Cardiac muscle cell (in vitro differentiated cells and primary cell): ENCODE data around the gene RNF168. TPM values are rescaled to one million over a fixed set of nuclear protein-coding genes. Genes with fewer than 3 reads are reported as not detected.
A peak's percentile ranks its signal among the peaks of the same experiment; 100 is the strongest.
"Not testable (repeated sequence)": the region's sequence is repeated elsewhere in the genome, so short reads cannot be mapped to it uniquely, and the experiment has no call there.

Experiments
- DNase-seq, 2 donors: peaks; one replicate each; pipeline versions ENCODE4 v3.0.0 to v3.0.0-alpha.2; 2010 to 2017; ENCODE audit warnings: low read depth in 1 of 2, low spot score in 1 of 2
- H3K27ac ChIP-seq: fragments of 200-600 bp; sonication (generic); 2 replicates; pipeline ENCODE4 v1.5.1; 2016
- H3K27me3 ChIP-seq: fragments of 200-600 bp; sonication (generic); 2 replicates; pipeline ENCODE4 v1.6.0; 2016; ENCODE audit warnings: control low read depth
- H3K36me3 ChIP-seq: fragments of 200-600 bp; sonication (generic); 2 replicates; pipeline ENCODE4 v1.5.1; 2016; ENCODE audit warnings: control low read depth
- H3K4me1 ChIP-seq: fragments of 200-600 bp; sonication (generic); 2 replicates; pipeline ENCODE4 v1.8.1; 2017; ENCODE audit warnings: low read depth, mild to moderate bottlenecking, mixed run types
- H3K4me3 ChIP-seq: fragments of 200-600 bp; sonication (generic); 2 replicates; pipeline ENCODE4 v1.5.1; 2016; ENCODE audit warnings: mild to moderate bottlenecking
- H3K9me3 ChIP-seq: fragments of 200-600 bp; sonication (generic); 2 replicates; pipeline ENCODE4 v1.5.1; 2017; ENCODE audit warnings: low read depth, mild to moderate bottlenecking, control low read depth
- CTCF ChIP-seq: IDR thresholded peaks from 2 replicates; pipeline ENCODE4 v1.5.1; 2012; ENCODE audit warnings: low read depth, mild to moderate bottlenecking, low read length
- polyA plus RNA-seq: library from polyadenylated mRNA; unstranded; fragments of >200 nt; fragmentation: Nextera tagmentation; extraction: Ambion mirVana; gene quantifications from 2 replicates; pipeline ENCODE4 v1.2.1, GENCODE V29; 2016
- total RNA-seq: library from RNA; depleted of rRNA; stranded (reverse); fragments of >200 nt; gene quantifications from 2 replicates; pipeline ENCODE4 v1.2.3, GENCODE V29; 2016

RNF168 gene
- total and polyA plus RNA-seq, 2 experiments from 2014 or later, result 9.9 to 19.0 TPM

DNA sequence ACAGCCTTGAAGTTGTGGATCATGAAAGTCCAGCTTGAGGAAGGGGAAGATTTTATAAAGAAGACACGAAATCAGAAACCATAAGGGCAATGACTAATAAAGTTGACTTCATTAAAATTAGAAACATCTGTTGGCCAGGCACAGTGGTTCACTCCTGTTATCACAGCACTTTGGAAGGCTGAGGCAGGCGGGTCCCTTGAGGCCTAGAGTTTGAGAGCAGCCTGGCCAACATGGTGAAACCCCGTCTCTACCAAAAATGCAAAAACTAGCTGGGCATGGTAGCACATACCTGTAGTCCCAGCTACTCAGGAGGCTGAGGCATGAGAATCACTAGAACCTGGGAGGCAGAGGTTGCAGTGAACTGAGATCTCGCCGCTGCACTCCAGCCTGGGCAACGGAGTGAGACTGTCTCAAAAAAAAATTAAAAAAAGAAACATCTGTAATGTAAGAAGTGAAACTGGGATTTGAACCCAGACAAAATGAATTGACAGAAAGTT lies 63.5 kb downstream of the RNF168 start:
- no peaks in the 10 kb centered on the region for H3K36me3 ChIP-seq
- TF ChIP-seq CTCF, result no peak
- H3K4me1 ChIP-seq, result no peaks in the 10 kb centered on the region
- H3K9me3 ChIP-seq, result no peaks in the 10 kb centered on the region
- no peak overlapping the region for H3K4me3 ChIP-seq
- no peak overlapping the region for H3K27ac ChIP-seq
- peak in 1 of 2 donors; percentile 77 for DNase-seq
- H3K27me3 ChIP-seq, result no peaks in the 10 kb centered on the region

DNA sequence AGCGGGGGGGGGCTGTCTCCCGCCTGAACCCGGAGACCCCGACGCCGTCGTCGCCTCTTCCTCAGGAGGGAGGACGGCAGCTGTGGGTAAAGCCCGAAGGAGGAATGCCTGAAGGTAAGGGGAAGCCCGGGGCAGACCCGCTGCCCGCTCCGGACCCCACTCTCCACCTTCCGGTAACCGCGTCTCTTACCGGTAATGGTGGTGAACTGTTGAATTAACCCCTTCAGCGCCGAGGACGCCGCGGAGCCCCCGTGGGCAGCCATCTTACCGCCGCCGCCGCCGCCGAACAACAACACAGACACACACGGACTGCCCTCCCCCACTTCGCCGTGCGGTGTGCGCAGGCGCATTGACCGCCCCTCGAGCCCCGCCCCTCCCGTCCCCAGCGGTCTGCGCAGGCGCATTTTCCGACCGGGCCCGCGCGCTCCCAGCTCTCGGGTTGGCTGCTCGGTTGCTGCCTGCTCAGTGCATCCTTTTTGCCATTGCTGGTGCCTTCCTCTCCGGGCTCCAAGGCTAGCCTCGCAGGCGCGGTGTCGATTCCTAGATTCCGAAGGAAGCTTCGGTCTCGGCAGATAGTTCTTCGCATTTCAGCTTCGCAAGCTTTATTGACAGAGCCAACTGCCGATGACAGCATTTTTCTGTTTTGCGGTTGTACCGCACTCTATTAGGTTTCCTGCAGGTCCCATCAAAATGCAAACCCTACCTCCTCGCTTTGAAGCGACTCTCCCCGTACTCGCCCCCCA lies 71.3 kb downstream of the RNF168 start, which contains the start of gene UBXN7:
TSS of gene UBXN7 (minus strand) at position 291 of the 743 bp plus-strand sequence. CDS start at position 263, 28 bp downstream.
- H3K27ac ChIP-seq, result peak within 1 kb of the TSS; percentile 95
- no peaks in the 10 kb centered on the region for H3K27me3 ChIP-seq
- TF ChIP-seq CTCF, result no peak
- peaks cover 5% of the 10 kb centered on the region for H3K4me1 ChIP-seq
- no peaks in the 10 kb centered on the region for H3K9me3 ChIP-seq
- peak; percentile 96 to 97 for DNase-seq
- H3K4me3 ChIP-seq, result peak within 1 kb of the TSS; percentile 92
- no peaks in the 10 kb centered on the region for H3K36me3 ChIP-seq

DNA sequence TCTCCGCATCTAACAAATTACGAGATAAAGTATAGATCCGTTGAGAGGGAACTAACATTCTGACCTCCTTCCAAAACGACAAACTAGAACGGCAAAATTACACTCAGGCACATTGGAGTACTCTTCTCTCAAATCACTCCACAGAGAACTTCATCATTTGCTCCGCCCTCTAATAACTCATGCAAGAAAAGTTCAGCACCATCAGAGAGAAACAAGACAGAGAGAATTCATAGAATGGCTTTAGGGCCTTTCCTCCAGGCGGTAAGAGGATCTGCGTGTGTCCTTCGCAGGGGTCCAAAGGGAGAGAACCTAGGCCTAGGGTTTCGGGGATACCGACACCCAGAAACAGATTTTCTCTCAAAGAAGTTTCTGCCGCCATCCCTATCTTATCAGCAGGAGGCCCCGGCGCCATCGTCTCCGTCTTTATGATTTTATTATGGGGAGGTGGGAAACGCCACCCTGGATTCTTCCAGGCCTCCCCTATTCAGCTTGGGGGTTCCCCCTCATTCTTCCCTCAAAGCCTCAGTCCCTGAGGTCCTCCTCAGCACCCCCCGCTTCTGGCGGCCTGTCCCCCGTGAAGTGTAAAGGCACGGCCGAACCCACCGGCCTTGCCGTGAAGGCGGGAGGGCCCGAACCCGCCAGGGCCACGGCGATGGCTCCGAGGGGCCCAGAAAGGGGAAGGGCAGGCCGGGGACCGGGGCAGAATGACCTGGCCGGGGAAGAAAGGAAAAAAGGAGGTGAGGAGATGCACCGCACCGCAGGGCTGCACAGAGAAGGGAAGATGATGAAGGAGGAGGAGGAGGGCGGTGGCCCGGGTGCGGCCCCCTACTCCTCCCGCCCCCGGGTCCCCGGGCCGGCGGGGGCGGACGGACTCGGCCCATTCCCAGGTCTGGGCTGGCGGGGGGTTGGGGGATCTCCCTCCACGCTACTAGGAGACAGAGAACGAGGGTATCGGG lies 72.1 kb downstream of the RNF168 start:
- Histone ChIP-seq H3K27me3 (no peaks in the 10 kb centered on the region), H3K4me1 (peaks cover 5% of the 10 kb centered on the region), H3K4me3 (peak overlapping the region; percentile 92), H3K36me3 (peaks cover 3% of the 10 kb centered on the region), H3K27ac (peak overlapping the region; percentile 95), H3K9me3 (no peaks in the 10 kb centered on the region)
- DNase-seq, result peak; percentile 69 to 77
- no peak for TF ChIP-seq CTCF

- H3K27ac ChIP-seq, result no peak overlapping the region
- no peak for TF ChIP-seq CTCF
- H3K4me3 ChIP-seq, result no peak overlapping the region
- H3K9me3 ChIP-seq, result no peaks in the 10 kb centered on the region
- peaks cover 9% of the 10 kb centered on the region for H3K4me1 ChIP-seq
- peaks cover 3% of the 10 kb centered on the region for H3K36me3 ChIP-seq
- no peaks in the 10 kb centered on the region for H3K27me3 ChIP-seq
- no peak for DNase-seq
These were observed 75.5 kb downstream of the RNF168 start for GRCh38 chr3:196428041-196428440.

GRCh38 chr3:196424421-196424820 lies 79.1 kb downstream of the RNF168 start:
- H3K27me3 ChIP-seq, H3K4me1 ChIP-seq, H3K36me3 ChIP-seq, DNase-seq, H3K4me3 ChIP-seq, H3K9me3 ChIP-seq, H3K27ac ChIP-seq: not testable (repeated sequence)
